Measurements from ENCODE around the gene STX1A. TPM values are rescaled to one million over a fixed set of nuclear protein-coding genes. Genes with fewer than 3 reads are reported as not detected.
A peak's percentile ranks its signal among the peaks of the same experiment; 100 is the strongest.

STX1A gene
- total and polyA plus RNA-seq, 2 of the 13 experiments (the other 11 are each of a cell fraction or from before 2014, with no cell fraction given): 6.1 to 12.2 TPM

DNA sequence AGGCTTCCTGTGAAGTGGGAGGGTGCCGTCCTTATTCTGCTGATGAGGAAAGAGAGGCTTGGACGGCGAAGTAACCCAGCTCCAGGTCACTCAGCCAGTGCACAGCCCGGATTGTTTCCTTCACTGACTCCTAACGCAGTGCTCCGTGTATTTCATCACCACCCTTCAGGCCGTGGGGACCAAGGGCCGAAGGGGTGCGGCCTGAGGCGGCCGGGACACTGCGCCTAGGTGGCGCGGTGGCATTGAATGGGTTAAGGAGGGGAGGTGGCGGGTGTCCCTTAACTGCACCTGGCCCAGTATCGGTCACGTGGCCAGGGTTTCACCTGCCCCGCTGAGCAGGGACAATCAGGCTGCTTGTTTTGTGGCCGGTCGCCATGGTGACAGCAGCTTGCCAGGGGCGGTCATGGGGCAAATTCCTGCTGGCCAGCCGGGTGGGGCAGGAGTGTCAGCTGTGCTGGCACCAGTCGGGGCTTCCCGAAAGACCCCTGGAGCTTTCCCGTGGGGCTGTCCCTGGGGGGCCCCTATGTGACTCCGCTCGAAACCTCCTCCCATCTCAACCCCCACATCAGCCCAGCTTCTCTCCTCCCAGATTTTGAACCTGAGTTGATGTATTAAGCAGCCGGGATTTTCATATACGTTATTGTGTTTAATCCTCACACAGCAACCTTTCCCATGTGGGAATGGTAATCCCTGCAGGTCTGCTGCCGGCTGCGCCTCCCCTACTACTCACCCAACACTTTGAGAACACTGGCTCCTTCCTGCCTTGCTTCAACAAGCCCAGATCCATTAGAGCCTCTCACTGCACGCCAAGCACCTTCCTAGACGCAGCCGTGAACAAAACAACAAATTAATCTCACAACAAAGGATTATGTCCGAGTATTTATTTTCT, 23.5 kb upstream of the STX1A start:
- 20% methylated on average over 14 of the region's 35 CpGs for WGBS (ENCODE audit: low lambda C conversion rate)
- no peaks in the 10 kb centered on the region for H3K27me3 ChIP-seq (ENCODE audit: control insufficient read depth in 1 of 2, insufficient read depth in 2 of 2, low read length in 2 of 2)
- peak overlapping the region; percentile 34 for H3K27ac ChIP-seq (ENCODE audit: extremely low read length, insufficient read depth, low read length)
- H4K20me1 ChIP-seq (ENCODE audit: insufficient read depth, low read length): no peaks in the 10 kb centered on the region
- peak overlapping the region; percentile 67 for H3K9ac ChIP-seq (ENCODE audit: insufficient read depth, low read depth, low read length)
- ChIA-PET POLR2A (interaction anchor here (0.6 kb wide), 1 partner anchor 137 kb away, joined by 3 read pairs; no protein-coding TSS in a partner anchor), CTCF (ENCODE audit: low intra/inter-chr PET ratio, low total read pairs) (no interaction called here)
- peak overlapping the region; percentile 24 to 67 (median 45); a peak in 5 of 6 replicates for H3K4me3 ChIP-seq (replicated peaks in 1 of 3; ENCODE audit: insufficient read depth in 1 of 3, low read depth in 2 of 3, low read length in 3 of 3)
- FAIRE-seq: no peak
- intact Hi-C loops (cut with micrococcal nuclease; ENCODE audit: unreplicated experiment) (loop anchor here (5.0 kb wide), 1 partner anchor 114 kb away; no protein-coding TSS in a partner anchor), in situ Hi-C loops (cut with HindIII; ENCODE audit: extremely low pct_ligation_motif_present, low pct_unique_long_range_greater_than_20kb) (no loop called here)
- H3K9me3 ChIP-seq (ENCODE audit: low read length): no peaks in the 10 kb centered on the region
- DNase-seq (ENCODE audit: low spot score): peak; percentile 85
- peaks cover 31% of the 10 kb centered on the region for H3K4me1 ChIP-seq (ENCODE audit: insufficient read depth, low read length)
- peak; percentile 57 for ATAC-seq
- H3K79me2 ChIP-seq (ENCODE audit: insufficient read depth, low read length): no peaks in the 10 kb centered on the region
- peak overlapping the region; percentile 94 for H3K4me2 ChIP-seq (ENCODE audit: low read depth, low read length)
- BruUV-seq (replicated peaks): no TSS peak
- H2AFZ ChIP-seq (ENCODE audit: low read length): peak overlapping the region; percentile 51
- H3K36me3 ChIP-seq (replicated peaks in 1 of 2; ENCODE audit: control insufficient read depth in 1 of 2, insufficient read depth in 2 of 2, low read length in 2 of 2): no peaks in the 10 kb centered on the region
- TF ChIP-seq ZNF713 (CRISPR knock-in tag; IDR thresholded peaks at IDR 0.05): no peak
- no peak for TF ChIP-seq HOXA9 (CRISPR knock-in tag; IDR thresholded peaks at IDR 0.05; ENCODE audit: borderline replicate concordance)
- TF ChIP-seq MATR3 (CRISPR knock-in tag; IDR thresholded peaks at IDR 0.05): no peak
- no peak for TF ChIP-seq MED13 (CRISPR knock-in tag; IDR thresholded peaks at IDR 0.05)
- no peak for TF ChIP-seq SIN3B (IDR thresholded peaks at IDR 0.05; ENCODE audit: low read length)
- TF ChIP-seq, protein P1, sequence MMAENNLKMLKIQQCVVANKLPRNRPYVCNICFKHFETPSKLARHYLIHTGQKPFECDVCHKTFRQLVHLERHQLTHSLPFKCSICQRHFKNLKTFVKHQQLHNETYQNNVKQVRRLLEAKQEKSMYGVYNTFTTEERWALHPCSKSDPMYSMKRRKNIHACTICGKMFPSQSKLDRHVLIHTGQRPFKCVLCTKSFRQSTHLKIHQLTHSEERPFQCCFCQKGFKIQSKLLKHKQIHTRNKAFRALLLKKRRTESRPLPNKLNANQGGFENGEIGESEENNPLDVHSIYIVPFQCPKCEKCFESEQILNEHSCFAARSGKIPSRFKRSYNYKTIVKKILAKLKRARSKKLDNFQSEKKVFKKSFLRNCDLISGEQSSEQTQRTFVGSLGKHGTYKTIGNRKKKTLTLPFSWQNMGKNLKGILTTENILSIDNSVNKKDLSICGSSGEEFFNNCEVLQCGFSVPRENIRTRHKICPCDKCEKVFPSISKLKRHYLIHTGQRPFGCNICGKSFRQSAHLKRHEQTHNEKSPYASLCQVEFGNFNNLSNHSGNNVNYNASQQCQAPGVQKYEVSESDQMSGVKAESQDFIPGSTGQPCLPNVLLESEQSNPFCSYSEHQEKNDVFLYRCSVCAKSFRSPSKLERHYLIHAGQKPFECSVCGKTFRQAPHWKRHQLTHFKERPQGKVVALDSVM (CRISPR knock-in tag; IDR thresholded peaks at IDR 0.05): no peak
- TF ChIP-seq ZKSCAN8 (CRISPR knock-in tag; IDR thresholded peaks at IDR 0.05; ENCODE audit: borderline replicate concordance): no peak
- TF ChIP-seq RFX3 (CRISPR knock-in tag; IDR thresholded peaks at IDR 0.05): peak; percentile 87
- TF ChIP-seq SIN3A (IDR thresholded peaks at IDR 0.05; ENCODE audit: borderline replicate concordance, low read depth, low read length): peak; percentile 64; the same call in 1 of the 2 replicates
- TF ChIP-seq, protein P2, sequence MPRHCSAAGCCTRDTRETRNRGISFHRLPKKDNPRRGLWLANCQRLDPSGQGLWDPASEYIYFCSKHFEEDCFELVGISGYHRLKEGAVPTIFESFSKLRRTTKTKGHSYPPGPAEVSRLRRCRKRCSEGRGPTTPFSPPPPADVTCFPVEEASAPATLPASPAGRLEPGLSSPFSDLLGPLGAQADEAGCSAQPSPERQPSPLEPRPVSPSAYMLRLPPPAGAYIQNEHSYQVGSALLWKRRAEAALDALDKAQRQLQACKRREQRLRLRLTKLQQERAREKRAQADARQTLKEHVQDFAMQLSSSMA (CRISPR knock-in tag; IDR thresholded peaks at IDR 0.05): no peak
- TF ChIP-seq KDM2A (CRISPR knock-in tag; IDR thresholded peaks at IDR 0.05; ENCODE audit: borderline replicate concordance, low read depth): peak; percentile 72; the same call in 1 of the 2 replicates
- TF ChIP-seq NFIC (IDR thresholded peaks at IDR 0.05; ENCODE audit: low read length): no peak
- TF ChIP-seq MYC (CRISPR knock-in tag; IDR thresholded peaks at IDR 0.05; ENCODE audit: borderline replicate concordance): no peak; the same call in 1 of the 2 replicates
- TF ChIP-seq, protein P3, sequence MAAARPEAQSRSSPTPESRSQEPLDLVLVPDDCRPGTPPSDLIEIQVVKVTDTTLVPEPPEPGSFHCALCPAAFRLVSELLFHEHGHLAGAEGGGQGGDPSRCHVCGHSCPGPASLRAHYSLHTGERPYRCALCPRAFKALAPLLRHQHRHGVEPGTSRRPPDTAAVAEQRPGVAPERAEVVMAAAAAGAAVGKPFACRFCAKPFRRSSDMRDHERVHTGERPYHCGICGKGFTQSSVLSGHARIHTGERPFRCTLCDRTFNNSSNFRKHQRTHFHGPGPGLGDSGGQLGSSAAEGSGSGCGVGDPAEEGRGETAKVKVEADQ (CRISPR knock-in tag; IDR thresholded peaks at IDR 0.05; ENCODE audit: borderline replicate concordance): no peak
- TF ChIP-seq ZFX (CRISPR knock-in tag; IDR thresholded peaks at IDR 0.05; ENCODE audit: low read depth): peak; percentile 41; the same call in 1 of the 2 replicates
- no peak for TF ChIP-seq POLR2AphosphoS2 (IDR thresholded peaks at IDR 0.05; ENCODE audit: low read depth, low read length)
- TF ChIP-seq, protein P4, sequence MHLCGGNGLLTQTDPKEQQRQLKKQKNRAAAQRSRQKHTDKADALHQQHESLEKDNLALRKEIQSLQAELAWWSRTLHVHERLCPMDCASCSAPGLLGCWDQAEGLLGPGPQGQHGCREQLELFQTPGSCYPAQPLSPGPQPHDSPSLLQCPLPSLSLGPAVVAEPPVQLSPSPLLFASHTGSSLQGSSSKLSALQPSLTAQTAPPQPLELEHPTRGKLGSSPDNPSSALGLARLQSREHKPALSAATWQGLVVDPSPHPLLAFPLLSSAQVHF (CRISPR knock-in tag; IDR thresholded peaks at IDR 0.05): no peak
- no peak for TF ChIP-seq FLYWCH1 (CRISPR knock-in tag; IDR thresholded peaks at IDR 0.05)
- peak; percentile 22; the same call in 1 of the 2 replicates for TF ChIP-seq HNF4A (CRISPR knock-in tag; IDR thresholded peaks at IDR 0.05)
- no peak for TF ChIP-seq FOXA1 (IDR thresholded peaks at IDR 0.05)
- TF ChIP-seq FOXA1 (CRISPR knock-in tag; IDR thresholded peaks at IDR 0.05): no peak
